Neuronal stem cell (in vitro differentiated cells): ENCODE results near the gene TASP1.
"Not testable (repeated sequence)": the region's sequence is repeated elsewhere in the genome, so short reads cannot be mapped to it uniquely, and the experiment has no call there.

ENCODE experiments used
- DNase-seq: peaks from one replicate; pipeline ENCODE4 v3.0.0-alpha.2; 2013; ENCODE audit warnings: low spot score
- H2AFZ ChIP-seq: one replicate; pipeline ENCODE4 v1.6.1; 2013; ENCODE audit warnings: mild to moderate bottlenecking, low read length, inconsistent platforms
- H2AK5ac ChIP-seq: 2 replicates; pipeline ENCODE4 v1.6.1; 2013; ENCODE audit warnings: low read depth, mild to moderate bottlenecking, inconsistent platforms, low read length, moderate library complexity, mixed read lengths
- H2BK120ac ChIP-seq: 2 replicates; pipeline ENCODE4 v1.6.1; 2013; ENCODE audit warnings: low read depth, mild to moderate bottlenecking, inconsistent platforms, low read length, moderate library complexity, mixed read lengths
- H2BK12ac ChIP-seq: one replicate; pipeline ENCODE4 v1.6.1; 2013; ENCODE audit warnings: low read length, inconsistent platforms
- H2BK15ac ChIP-seq: 2 replicates; pipeline ENCODE4 v1.6.1; 2013; ENCODE audit warnings: mild to moderate bottlenecking, low read length, inconsistent platforms, mixed read lengths
- H2BK5ac ChIP-seq: one replicate; pipeline ENCODE4 v1.6.1; 2013; ENCODE audit warnings: inconsistent platforms, mild to moderate bottlenecking, low read length, moderate library complexity
- H3K14ac ChIP-seq: one replicate; pipeline ENCODE4 v1.6.1; 2013; ENCODE audit warnings: low read length, inconsistent platforms
- H3K18ac ChIP-seq: 2 replicates; pipeline ENCODE4 v1.6.1; 2013; ENCODE audit warnings: low read length, inconsistent platforms
- H3K23ac ChIP-seq: 2 replicates; pipeline ENCODE4 v1.6.1; 2013; ENCODE audit warnings: low read depth, mild to moderate bottlenecking, mixed read lengths, low read length, inconsistent platforms; ENCODE audit not compliant: poor library complexity
- H3K27ac ChIP-seq: replicated peaks from 3 replicates; pipeline ENCODE4 v1.5.1; 2013; ENCODE audit warnings: low read length, inconsistent platforms
- H3K27me3 ChIP-seq, 3 experiments: 2 replicates each; pipeline ENCODE4 v1.6.1; 2013; ENCODE audit warnings: low read length in 3 of 3, mild to moderate bottlenecking in 2 of 3, inconsistent platforms in 1 of 3, low read depth in 1 of 3, mixed read lengths in 1 of 3, moderate library complexity in 1 of 3; ENCODE audit not compliant: control insufficient read depth in 3 of 3, insufficient read depth in 3 of 3
- H3K36me3 ChIP-seq, 2 donors: replicated peaks in 1 of 2; 2 replicates each; pipeline ENCODE4 v1.6.1; 2013; ENCODE audit warnings: low read length in 2 of 2; ENCODE audit not compliant: control insufficient read depth in 2 of 2, insufficient read depth in 2 of 2
- H3K4ac ChIP-seq: 2 replicates; pipeline ENCODE4 v1.6.1; 2013; ENCODE audit warnings: inconsistent platforms, mild to moderate bottlenecking, low read length, moderate library complexity
- H3K4me1 ChIP-seq, 2 donors: 1 replicate in 1 of 2; 2 replicates in 1 of 2; pipeline ENCODE4 v1.6.1; 2013; ENCODE audit warnings: low read length in 2 of 2, low read depth in 1 of 2; ENCODE audit not compliant: control insufficient read depth in 2 of 2, insufficient read depth in 1 of 2
- H3K4me2 ChIP-seq: one replicate; pipeline ENCODE4 v1.6.1; 2013; ENCODE audit warnings: mild to moderate bottlenecking, low read length, inconsistent platforms; ENCODE audit not compliant: insufficient read depth, poor library complexity, severe bottlenecking
- H3K4me3 ChIP-seq, 2 donors: 2 replicates each; pipeline ENCODE4 v1.5.1; 2013; ENCODE audit warnings: low read length in 2 of 2, mild to moderate bottlenecking in 2 of 2, inconsistent platforms in 1 of 2, moderate library complexity in 1 of 2
- H3K79me1 ChIP-seq: one replicate; pipeline ENCODE4 v1.6.1; 2013; ENCODE audit warnings: low read depth, mild to moderate bottlenecking, inconsistent platforms, low read length, moderate library complexity
- H3K9ac ChIP-seq: one replicate; pipeline ENCODE4 v1.6.1; 2013; ENCODE audit warnings: mild to moderate bottlenecking, low read depth, low read length, inconsistent platforms; ENCODE audit not compliant: poor library complexity
- H3K9me3 ChIP-seq, 2 donors: replicated peaks in 1 of 2; 2 replicates each; pipeline versions ENCODE3 to v1.6.1; 2013; ENCODE audit warnings: low read length in 2 of 2, mild to moderate bottlenecking in 2 of 2, inconsistent platforms in 1 of 2, low read depth in 1 of 2, mixed read lengths in 1 of 2, moderate library complexity in 1 of 2; ENCODE audit not compliant: control insufficient read depth in 2 of 2, insufficient read depth in 1 of 2
- H4K8ac ChIP-seq: one replicate; pipeline ENCODE4 v1.6.1; 2013; ENCODE audit warnings: low read depth, mild to moderate bottlenecking, inconsistent platforms, low read length, moderate library complexity
- H4K91ac ChIP-seq: one replicate; pipeline ENCODE4 v1.6.1; 2013; ENCODE audit warnings: low read length, low read depth, mild to moderate bottlenecking, inconsistent platforms; ENCODE audit not compliant: poor library complexity
- WGBS, 2 donors: extraction: QIAGEN DNeasy Blood & Tissue Kit; methylation state at CpG; one replicate each; pipeline ENCODE4 v1.1.7; 2013; ENCODE audit warnings: missing lambda C conversion rate in 2 of 2, mixed read lengths in 1 of 2; ENCODE audit not compliant: insufficient read length in 2 of 2, insufficient replicate concordance in 1 of 2; ENCODE audit errors: extremely low coverage in 2 of 2; 5-methylcytosine and 5-hydroxymethylcytosine counted together

The TASP1 gene

GRCh38 chr20:13619415-13619814 lies 19.3 kb downstream of the TASP1 start:
- H3K27me3 ChIP-seq, H3K27ac ChIP-seq, H3K79me1 ChIP-seq, H3K23ac ChIP-seq, H2BK120ac ChIP-seq, H3K18ac ChIP-seq, H3K4me3 ChIP-seq, H2AK5ac ChIP-seq, H2AFZ ChIP-seq, H2BK15ac ChIP-seq, H2BK5ac ChIP-seq, H3K4me2 ChIP-seq, H3K14ac ChIP-seq, H3K4ac ChIP-seq, H4K8ac ChIP-seq, H3K9me3 ChIP-seq, H4K91ac ChIP-seq, DNase-seq, H3K4me1 ChIP-seq, H2BK12ac ChIP-seq, H3K9ac ChIP-seq: not testable (repeated sequence)
- no CpG with 5 or more reads among the region's 1 CpG for WGBS, 2 donors
- H3K36me3 ChIP-seq = peaks cover 0 to 11% of the 10 kb centered on the region in 2 donors

- not testable (repeated sequence) for H3K23ac ChIP-seq
- no CpG with 5 or more reads among the region's 1 CpG for WGBS, 2 donors
Measured at GRCh38 chr20:13618456-13618855, 20.3 kb downstream of the TASP1 start.

GRCh38 chr20:13617585-13617984 lies 21.1 kb downstream of the TASP1 start:
- not testable (repeated sequence) for H3K9me3 ChIP-seq, H3K4me2 ChIP-seq, H4K8ac ChIP-seq, H3K18ac ChIP-seq, H3K9ac ChIP-seq, H2BK12ac ChIP-seq, H2AFZ ChIP-seq, H2BK5ac ChIP-seq, H3K79me1 ChIP-seq, H3K14ac ChIP-seq, H3K4ac ChIP-seq, H4K91ac ChIP-seq, H2BK15ac ChIP-seq, H3K27ac ChIP-seq, H2AK5ac ChIP-seq, DNase-seq, H3K27me3 ChIP-seq, H3K23ac ChIP-seq, H2BK120ac ChIP-seq, H3K4me3 ChIP-seq, H3K4me1 ChIP-seq
- WGBS, 2 donors = no CpG with 5 or more reads among the region's 2 CpGs
- H3K36me3 ChIP-seq = peaks cover 0 to 11% of the 10 kb centered on the region in 2 donors

More at GRCh38 chr20:13618456-13618855, 20.3 kb downstream of the TASP1 start:
- not testable (repeated sequence) for H3K4me1 ChIP-seq, H4K91ac ChIP-seq, H3K14ac ChIP-seq, H3K4me3 ChIP-seq, H2AFZ ChIP-seq, H3K27ac ChIP-seq, H3K4ac ChIP-seq, H3K27me3 ChIP-seq, DNase-seq, H2AK5ac ChIP-seq, H2BK15ac ChIP-seq, H2BK5ac ChIP-seq, H2BK12ac ChIP-seq, H3K9me3 ChIP-seq, H3K4me2 ChIP-seq, H2BK120ac ChIP-seq, H4K8ac ChIP-seq, H3K9ac ChIP-seq, H3K18ac ChIP-seq, H3K79me1 ChIP-seq
- H3K36me3 ChIP-seq = peaks cover 0 to 11% of the 10 kb centered on the region in 2 donors

- WGBS, 2 donors = no CpG with 5 or more reads among the region's 2 CpGs
- not testable (repeated sequence) for H3K14ac ChIP-seq, H3K36me3 ChIP-seq, H2BK5ac ChIP-seq, H3K4ac ChIP-seq, H2BK15ac ChIP-seq, H4K8ac ChIP-seq, H3K9me3 ChIP-seq, H3K9ac ChIP-seq, H3K18ac ChIP-seq, H3K4me2 ChIP-seq, H2BK12ac ChIP-seq, H3K27ac ChIP-seq, H2AFZ ChIP-seq, H3K23ac ChIP-seq, H3K79me1 ChIP-seq, H2BK120ac ChIP-seq, H3K4me1 ChIP-seq, H3K4me3 ChIP-seq, H2AK5ac ChIP-seq, H3K27me3 ChIP-seq, DNase-seq, H4K91ac ChIP-seq
Measured at GRCh38 chr20:13616713-13617112, 22.0 kb downstream of the TASP1 start.
